Cerebellar cortex (tissue), 1 donor: ENCODE data around the gene ATP11A.

Experiments used
- DNase-seq: peaks from one replicate; pipeline ENCODE4 v3.0.0-alpha.2; 2015; ENCODE audit warnings: low spot score

ATP11A gene

DNA sequence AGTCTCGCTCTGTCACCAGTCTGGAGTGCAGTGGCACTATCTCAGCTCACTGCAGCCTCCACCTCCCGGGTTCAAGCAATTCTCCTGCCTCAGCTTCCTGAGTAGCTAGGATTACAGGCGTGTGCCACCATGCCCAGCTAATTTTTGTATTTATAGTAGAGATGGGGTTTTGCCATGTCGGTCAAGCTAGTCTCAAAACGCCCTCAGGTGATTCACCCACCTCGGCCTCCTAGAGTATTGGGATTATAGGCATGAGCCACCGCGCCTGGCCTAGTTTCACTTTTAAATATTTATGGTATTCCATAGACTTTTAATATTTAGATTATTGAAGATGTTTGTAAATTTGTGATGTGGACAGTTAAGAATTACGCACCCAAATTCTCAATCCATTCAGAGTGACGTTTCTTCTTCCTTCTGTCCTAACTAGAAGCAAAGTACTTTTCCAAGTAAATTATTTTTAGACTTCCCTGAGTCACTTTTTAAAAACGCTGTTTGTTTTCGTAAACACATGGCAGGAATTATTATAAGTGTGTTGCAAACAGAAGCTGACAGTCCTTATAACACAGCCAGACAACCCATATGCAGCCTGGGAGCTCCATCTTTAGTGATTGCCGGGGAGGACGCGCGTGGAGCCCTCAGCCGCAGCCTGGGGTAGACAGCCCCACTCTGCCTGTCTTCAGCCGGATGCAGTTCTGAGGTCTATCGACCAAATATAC lies 131.7 kb downstream of the ATP11A start:
- no peak for DNase-seq

DNA sequence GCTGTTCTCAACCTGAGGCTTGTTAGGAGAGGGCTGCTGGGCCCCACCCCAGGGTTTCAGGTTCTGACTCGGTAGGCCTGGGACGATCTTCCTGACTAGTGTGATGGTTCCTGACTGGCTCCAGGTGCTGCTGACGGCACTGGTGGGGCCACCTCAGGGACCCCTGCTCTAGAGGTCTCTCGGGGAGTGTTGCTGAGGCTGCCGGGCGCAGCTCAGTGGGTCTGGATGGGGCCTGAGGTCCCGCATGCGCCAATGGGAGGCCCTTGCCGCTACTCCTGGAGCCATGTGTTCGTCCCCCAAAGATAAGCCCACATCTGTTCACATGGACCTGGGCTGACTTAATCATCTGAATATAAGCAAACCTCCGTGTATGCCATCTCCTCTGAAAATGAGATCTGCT lies 133.0 kb downstream of the ATP11A start:
- DNase-seq, result no peak

DNA sequence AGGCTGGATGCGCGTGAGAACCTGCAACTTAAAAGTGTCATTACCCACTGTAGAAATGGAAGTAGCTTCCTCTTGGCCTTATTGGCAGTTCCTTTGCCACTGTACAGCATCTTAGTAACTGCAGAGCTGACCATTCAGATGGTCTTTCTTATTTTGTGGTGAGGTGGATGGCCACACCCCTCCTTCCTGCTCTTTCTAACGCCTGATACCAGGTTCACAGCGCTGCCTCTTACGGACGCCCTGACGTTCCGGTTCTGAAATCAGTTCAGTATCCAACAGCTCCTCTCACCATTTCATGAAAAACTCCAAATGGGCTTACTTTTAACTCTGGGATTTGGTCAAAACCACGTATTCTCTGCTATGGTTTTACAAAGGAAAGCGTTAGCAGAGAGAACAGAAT lies 134.6 kb downstream of the ATP11A start:
- no peak for DNase-seq

DNA sequence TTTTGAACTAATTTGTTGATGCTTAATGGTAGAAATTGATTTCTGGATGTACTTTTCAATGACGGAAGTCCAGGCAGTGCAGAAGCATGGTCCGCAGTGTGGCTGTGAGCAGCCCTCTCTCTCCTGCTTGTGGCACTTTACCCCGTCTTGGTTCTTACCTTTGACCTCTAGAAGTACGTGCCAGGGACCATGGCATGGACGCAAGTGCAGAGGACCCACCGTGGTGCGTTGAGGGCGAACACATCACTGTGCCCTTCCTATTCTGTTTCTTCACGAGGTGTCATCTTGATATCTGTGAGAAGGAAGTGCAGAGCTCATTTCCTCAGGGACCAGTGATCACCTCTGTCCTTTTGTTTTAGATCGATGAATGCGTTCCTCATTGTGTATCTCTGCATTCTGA lies 135.2 kb downstream of the ATP11A start:
- DNase-seq, result no peak

DNA sequence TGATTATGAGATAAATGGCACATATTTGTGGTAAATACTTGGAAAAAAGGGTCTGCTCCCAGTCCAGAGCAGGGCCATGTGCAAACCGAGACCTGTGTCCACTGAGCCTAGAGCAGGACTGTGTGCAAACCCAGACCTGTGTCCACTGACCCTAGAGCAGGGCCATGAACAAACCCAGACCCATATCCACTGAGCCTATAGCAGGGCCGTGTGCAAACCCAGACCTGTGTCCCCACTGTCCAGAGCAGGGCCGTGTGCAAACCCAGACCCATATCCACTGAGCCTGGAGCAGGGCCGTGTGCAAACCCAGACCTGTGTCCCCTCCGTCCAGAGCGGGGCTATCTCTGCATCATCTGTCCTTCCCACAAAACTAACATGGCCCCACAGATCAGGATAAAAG lies 136.0 kb downstream of the ATP11A start:
- no peak for DNase-seq

DNA sequence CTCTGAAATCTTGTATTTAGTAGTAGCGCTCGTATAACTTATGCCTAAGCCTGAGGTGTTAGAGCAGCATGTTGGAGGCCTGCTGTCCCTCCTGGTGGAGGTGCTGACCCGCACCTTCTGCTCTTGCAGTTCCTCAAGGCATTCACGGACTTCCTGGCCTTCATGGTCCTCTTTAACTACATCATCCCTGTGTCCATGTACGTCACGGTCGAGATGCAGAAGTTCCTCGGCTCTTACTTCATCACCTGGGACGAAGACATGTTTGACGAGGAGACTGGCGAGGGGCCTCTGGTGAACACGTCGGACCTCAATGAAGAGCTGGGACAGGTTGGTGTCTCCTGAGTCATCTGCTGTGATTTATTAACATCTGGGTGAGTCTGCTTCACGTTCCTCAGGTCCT lies 136.7 kb downstream of the ATP11A start:
- no peak for DNase-seq

DNA sequence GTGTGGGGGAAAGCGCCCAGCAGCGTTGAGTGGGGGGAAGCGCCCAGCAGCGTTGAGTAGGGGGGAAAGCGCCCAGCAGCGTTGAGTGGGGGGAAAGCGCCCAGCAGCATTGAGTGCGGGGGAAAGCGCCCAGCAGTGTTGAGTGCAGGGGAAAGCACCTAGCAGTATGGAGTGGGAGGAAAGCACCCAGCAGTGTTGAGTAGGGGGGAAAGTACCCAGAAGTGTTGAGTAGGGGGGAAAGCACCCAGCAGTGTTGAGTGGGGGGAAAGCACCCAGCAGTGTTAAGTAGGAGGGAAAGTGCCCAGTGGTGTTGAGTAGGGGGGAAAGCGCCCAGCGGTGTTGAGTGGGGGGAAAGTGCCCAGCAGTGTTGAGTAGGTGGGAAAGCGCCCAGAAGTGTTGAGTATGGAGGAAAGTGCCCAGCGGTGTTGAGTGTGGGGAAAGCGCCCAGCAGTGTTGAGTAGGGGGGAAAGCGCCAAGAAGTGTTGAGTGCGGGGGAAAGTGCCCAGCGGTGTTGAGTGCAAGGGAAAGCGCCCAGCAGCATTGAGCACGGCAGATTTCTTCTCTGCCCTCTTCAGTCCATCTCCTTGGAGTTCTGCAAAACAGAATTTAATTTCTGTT lies 138.4 kb downstream of the ATP11A start:
- DNase-seq, result no peak

DNA sequence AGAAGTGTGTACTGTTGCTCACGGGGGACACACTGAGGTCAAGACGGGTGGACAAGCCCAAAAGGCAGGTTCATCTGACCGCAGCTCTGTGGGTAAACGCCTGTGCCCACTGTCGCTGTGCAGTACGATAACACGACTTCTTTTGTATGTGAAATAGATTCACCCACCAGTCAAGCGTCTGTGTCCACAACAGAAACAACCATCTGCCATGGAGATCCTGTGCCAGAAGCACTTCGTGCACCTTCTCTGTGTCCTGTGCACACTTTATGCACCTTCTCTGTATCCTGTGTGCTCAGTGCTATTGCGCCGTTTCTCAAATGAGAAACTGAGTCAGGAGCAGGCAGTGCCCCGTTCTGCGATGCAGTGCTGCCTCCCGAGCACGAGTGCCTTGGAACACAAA lies 138.9 kb downstream of the ATP11A start:
- DNase-seq, result peak; percentile 72

DNA sequence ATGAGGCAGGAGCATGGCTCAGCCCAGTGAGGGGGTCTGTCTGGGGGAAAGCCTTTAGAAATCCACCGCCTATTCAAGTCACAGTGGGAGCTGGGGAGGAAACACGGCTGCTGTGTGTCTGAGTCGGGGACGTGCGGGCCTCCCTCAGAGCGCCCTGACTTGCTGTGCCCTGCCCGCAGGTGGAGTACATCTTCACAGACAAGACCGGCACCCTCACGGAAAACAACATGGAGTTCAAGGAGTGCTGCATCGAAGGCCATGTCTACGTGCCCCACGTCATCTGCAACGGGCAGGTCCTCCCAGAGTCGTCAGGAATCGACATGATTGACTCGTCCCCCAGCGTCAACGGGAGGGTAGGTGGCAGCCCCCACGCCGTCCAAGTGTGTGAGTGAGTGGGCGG lies 141.4 kb downstream of the ATP11A start:
- DNase-seq, result no peak

DNA sequence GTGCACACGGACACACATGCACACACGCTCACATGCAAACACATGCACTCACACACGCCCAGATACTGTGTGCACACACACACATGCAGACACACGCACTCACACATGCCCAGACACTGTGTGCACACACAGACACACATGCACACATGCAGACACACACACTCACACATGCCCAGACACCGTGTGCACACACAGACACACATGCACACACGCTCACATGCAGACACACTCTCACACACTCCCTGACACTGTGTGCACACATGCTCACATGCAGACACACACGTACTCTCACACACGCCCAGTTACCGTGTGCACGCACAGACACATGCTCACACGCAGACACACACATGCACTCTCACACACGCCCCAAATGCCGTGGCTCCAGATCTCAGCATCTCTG lies 142.0 kb downstream of the ATP11A start:
- DNase-seq, result no peak

DNA sequence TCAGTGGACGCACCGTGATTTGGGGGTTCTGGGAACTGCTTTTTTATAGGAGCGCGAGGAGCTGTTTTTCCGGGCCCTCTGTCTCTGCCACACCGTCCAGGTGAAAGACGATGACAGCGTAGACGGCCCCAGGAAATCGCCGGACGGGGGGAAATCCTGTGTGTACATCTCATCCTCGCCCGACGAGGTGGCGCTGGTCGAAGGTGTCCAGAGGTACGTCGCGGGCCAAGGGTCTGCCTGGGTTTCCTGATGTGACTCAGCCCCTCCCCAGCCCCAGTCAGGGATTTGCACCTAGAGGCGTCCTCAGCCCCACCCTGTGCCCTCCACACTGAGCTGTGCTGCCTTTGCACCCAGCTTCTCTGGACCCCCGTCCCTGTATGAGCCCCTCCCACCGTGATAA lies 143.0 kb downstream of the ATP11A start:
- no peak for DNase-seq

DNA sequence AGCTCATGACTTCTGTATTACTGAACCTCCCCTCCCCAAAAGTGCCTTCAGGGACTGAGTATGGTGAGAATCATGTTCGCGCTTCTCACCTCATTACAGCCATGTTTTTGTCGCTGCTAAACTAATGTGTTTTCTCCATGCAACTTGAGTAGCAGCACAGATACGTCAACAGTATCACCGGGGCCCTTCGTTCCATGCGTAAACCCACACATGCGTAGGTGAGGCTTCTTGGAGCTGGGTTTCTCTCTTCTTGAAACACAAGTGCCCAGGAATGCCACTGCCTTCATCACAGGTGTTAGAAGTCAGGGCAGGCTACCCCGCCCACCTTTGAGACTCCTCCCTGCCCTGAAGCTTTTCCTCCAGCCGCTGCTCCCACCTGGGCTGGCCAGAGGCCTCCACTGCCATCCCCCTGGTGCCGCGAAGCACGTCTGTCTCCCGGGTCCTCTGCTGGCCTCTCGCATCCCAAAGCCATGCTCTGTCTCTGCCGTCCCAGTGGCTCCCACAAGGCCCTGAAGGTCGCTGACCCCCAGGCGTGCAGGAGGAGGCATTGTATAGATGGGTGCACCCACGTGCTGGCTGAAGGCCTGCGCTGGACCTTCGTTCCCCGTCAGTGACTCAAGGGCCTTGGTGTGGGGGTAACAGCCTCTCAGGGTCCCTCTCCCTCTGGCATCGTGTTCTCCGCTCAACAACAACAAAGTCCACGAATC lies 143.9 kb downstream of the ATP11A start:
- no peak for DNase-seq

DNA sequence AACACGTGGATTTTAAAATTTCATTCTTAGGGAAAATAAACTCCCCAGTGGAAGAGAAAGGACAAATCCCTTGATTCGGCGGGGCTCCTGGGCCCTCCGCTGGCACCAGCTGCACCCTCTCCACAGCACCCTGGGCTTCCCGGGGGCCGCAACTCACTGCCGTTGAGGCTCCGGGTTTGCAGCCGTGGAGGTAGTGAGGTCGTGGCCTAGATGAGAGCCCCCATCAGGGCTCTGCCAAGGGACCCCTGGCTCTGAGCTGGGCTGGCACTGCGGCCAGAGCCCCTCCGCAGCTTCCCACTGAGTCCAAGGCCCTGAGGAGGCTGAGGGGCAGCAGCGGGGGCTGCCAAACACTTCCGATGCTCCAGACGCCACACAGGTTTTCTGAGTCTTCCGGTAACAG lies 145.5 kb downstream of the ATP11A start:
- DNase-seq, result no peak

DNA sequence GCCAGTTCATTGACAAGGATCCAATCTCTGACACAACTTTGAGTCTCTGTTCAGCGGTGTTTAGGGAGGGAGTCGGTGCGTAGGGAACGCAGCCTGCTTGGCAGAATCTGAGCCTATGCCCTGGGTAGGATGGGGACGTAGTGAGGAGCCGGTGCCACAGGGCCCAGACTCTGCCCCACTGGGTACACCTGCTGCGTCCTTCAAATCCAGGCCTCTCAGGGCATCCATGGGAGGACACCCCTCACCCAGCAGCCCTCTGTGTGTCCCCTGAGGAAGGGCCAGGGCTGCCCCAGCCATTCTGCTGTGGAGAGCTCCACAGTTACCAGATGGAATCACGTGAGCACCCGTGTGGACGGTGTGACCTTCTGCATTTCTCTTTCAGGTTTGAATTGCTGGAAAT lies 146.0 kb downstream of the ATP11A start:
- DNase-seq, result no peak

DNA sequence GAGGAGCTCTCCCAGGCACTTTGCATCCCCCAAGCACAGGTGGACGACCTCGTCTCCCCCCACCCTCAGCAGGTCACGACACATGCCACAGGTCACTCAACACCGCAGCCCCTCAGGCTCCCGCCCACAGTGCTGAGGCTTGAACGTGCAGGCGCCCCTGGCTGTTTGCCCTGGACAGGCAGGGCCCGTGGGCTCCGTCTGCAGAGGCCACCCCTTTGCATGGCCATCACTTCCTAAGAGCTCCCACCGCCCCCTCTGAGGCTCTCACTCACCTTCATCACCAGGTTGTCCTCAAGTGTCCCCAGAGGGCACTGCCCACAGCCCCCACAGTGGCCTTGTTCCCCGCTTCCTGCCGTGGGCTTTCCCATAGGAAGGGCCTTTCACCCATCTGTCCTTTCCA lies 147.1 kb downstream of the ATP11A start:
- no peak for DNase-seq

DNA sequence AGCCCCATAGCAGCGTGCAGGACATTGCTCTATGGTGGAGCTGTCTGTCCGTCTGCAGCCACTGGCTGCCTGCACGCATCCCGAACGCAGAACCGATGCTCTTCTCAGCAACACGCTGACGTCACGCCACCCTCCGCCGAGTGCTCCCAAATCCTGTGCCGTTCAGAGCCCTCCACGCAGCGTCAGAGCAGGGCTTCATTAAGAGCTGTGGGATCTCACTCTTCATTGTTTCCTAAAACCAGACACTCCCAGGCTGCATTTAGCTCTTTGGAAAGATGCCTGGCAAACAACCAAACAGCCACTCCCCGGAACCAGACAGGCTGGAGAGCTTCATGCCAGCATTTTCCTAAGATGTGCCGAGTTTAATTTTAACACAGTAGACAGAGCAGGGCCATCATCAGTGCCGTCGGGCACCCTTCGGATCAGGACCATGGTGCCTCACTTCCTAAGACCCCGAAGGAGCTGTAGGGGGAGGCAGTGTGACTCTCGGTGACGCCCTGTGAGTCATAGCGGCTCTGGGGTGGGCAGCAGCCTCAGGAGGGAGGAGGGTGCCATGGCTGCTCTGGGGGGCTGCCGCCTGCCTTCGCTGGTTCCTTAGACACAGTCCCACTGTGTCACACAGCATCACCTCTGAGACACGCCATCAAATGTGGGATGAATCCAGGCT lies 147.7 kb downstream of the ATP11A start:
- DNase-seq, result peak; percentile 53

DNA sequence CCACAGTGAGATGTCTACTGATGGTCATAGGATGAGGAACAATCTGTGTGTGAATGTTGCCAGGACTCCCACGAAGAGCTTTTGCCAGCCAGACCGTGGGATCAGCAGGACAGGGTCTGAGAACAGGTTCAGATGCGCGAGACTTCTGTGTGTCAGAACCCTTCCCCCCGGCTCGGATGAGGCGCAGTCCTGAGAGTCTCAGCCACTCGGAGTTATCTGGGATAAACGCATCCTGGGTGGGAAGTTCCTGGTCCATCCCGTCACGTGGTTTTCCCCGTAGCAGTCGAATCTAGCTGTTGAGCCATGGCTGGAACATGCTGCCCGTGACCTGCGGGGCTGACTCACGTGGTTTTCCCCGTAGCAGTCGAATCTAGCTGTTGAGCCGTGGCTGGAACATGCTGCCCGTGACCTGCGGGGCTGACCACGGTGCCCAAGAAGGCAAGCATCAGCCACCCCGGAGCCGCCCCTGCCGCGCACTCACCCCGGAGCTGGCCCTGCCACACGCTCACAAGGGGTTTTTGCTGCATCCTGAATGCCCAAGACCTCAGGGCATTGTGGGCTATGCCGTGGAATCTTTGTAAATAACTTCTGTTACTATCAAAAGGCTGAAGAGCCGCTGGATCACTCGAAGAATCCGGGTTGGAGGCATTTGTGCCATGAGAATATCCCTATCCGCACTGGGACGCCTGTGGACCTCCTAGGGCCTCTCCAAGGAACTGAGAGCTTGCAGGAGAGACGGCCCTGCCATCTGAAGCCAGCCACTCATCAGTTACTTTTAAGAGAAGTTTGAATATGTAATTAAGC lies 148.4 kb downstream of the ATP11A start:
- DNase-seq, result peak; percentile 59

DNA sequence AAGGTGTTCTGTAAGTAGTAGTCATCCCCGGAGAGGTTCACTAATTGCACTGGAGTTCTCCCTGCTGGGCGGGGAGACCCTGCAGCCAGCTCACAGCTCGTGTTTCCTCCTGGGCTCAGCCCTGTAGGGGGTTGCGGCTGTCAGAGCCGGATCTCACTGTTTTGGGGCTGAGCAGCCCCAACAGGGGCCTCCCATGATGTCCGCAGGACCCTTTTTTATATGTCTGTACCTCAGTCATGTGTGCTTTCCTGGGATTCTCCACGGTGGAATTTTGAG lies 148.9 kb downstream of the ATP11A start:
- DNase-seq, result no peak

DNA sequence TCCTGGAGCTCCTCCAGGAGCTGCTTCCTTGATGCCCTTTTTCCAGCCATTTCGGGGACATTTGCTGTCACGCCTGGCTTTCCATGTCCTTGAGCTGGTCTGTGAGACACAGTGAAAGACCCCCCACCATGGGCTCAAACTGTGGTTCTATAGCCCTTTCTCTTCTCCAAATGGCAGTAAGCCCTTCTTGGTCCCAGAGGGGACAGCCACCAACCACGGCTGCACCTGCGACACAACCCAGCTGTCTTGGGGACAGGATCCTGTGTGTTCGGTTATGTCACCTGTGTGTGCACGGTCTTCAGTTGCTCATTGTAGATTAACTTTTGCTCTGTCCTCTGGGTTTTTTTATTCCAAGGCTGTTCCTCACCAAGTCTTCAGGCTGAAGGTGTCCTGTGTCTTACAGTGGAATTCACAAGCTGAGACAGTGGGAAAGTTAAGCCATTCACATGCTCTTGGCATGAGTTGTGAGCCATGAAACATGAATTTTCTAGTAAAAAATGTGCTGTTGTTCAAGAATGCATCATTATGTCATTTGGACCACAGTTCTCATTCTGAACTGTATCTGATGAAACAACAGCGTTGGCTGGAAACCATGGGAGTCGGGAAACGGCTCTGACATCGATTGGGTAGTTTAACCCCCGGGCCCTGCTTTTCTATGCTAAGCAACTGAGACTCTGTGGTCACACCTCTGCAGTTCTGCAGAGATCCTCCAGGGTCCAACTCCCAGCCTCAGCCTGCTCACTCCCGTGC lies 149.7 kb downstream of the ATP11A start:
- no peak for DNase-seq

DNA sequence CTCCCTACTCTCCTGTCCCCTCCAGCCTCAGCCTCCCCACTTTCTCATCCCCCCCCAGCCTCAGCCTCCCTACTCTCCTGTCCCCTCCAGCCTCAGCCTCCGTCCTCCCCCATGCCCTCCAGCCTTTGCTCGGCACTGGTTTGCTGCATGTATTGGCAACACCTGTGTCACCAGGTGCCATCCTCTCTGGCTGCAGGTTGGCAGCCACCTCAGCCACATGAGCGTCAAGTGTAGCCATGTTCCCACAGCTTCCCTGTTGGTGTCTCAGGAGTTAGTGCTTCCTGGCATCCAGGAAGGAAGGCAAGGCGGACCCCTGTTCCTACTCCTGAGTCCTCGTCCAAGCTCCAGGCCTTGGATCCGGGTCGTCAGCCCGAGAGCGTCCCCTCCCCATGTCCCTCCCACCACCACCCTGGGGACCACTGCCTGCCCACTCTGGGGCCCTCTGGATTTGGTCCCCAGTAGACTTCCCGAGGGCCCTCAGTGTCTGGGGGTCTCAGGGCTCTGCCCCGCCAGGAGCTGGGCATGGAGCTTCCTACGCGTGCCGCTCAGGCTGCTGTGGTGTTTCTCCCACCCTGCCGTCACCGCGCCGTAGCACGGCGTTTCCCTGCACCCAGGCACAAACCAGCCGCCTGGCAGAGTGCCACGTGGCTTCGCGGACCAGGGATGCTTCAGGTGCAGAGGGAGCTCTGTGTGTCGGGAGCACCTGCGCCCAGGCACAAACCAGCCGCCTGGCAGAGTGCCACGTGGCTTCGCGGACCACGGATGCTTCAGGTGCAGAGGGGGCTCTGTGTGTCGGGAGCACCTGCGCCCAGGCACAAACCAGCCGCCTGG lies 150.8 kb downstream of the ATP11A start:
- no peak for DNase-seq
